ENCODE measurements around the gene PLA2G4E. TPM values are rescaled to one million over a fixed set of nuclear protein-coding genes. Genes with fewer than 3 reads are reported as not detected.

PLA2G4E gene
- polyA plus RNA-seq, 1 donor (not counting 4 experiments of a cell fraction or from before 2014, with no cell fraction given) = 3.5 TPM

- H3K9ac ChIP-seq (ENCODE audit: control insufficient read depth, extremely low read depth, insufficient read depth, low read length) = no peak overlapping the region
Observed at GRCh38 chr15:42060477-42060763, 39.6 kb upstream of the PLA2G4E start.

DNA sequence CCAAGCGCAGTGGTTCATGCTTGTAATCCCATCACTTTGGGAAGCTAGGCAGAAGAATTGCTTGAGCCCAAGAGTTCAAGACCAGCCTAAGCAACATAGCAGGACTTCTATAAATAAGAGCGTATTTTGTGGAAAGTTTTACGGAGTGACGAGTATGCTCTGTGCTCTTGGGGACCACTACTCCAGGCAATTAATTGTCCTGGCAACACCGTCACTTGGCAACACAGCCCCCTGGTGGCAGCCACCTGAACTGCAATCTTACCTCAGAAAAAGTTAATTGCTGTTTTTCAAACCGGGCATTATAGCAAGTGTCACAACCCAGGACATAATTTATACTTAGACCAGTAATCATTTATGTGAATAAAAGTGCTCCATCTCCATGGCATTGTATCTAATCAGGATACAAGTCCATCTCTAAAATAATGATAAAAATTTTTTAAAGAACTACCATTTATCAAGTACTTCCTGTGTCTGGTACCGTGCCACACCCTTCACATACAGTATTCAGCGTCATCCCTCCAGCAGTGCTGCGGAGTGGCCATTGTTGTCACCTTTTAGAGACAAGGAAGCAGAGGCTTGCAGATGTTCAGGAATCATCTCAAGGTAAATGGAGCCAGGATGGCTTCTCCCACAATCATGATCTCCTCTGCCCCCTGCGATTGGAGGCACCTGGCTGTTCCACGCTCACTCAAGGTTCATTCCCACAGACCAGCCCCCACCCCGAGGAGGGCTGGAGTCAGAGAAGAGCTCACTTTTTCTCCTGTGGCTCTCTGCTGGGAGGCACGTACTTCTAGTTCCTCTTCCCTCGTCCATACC lies 39.0 kb upstream of the PLA2G4E start:
- Histone ChIP-seq H3K27ac (ENCODE audit: control insufficient read depth, insufficient read depth, low read length) (no peak overlapping the region), H3K9me1 (ENCODE audit: control insufficient read depth, extremely low read depth, insufficient read depth, low read length) (no peaks in the 10 kb centered on the region), H4K20me1 (ENCODE audit: control insufficient read depth, extremely low read depth, insufficient read depth, low read length) (no peaks in the 10 kb centered on the region), H2AFZ (ENCODE audit: control insufficient read depth, low read length) (no peak overlapping the region), H3K4me1 (ENCODE audit: control insufficient read depth, extremely low read depth, insufficient read depth, low read length) (peaks cover 10% of the 10 kb centered on the region), H3K36me3 (ENCODE audit: control insufficient read depth in 2 of 2, extremely low read depth in 1 of 2, insufficient read depth in 2 of 2, low read length in 2 of 2) (no peaks in the 10 kb centered on the region), H3K79me2 (ENCODE audit: control insufficient read depth, insufficient read depth, low read length) (no peaks in the 10 kb centered on the region), H3K4me2 (ENCODE audit: control insufficient read depth, extremely low read depth, insufficient read depth, low read depth, low read length) (no peak overlapping the region), H3K9ac (ENCODE audit: control insufficient read depth, extremely low read depth, insufficient read depth, low read length) (no peak overlapping the region), H3K4me3 (ENCODE audit: control insufficient read depth in 2 of 3, extremely low read depth in 1 of 3, insufficient read depth in 2 of 3, low read depth in 1 of 3, low read length in 3 of 3) (no peak overlapping the region), H3K9me3 (ENCODE audit: control insufficient read depth, low read depth, low read length) (no peaks in the 10 kb centered on the region), H3K27me3 (ENCODE audit: control insufficient read depth, extremely low read depth, insufficient read depth, low read length) (no peaks in the 10 kb centered on the region)
- DNase-seq (ENCODE audit: low read depth, low spot score) = no peak
- TF ChIP-seq EZH2 (IDR thresholded peaks at IDR 0.05; ENCODE audit: low read length) (no peak), CTCF (optimal IDR thresholded peaks at IDR 0.05 in 1 of 3, IDR thresholded peaks at IDR 0.05 in 1 of 3, conservative IDR thresholded peaks at IDR 0.05 in 1 of 3; ENCODE audit: extremely low read depth in 1 of 3, insufficient read depth in 2 of 3, low read length in 3 of 3) (peak; percentile 90 to 96 (median 92))
- dilution Hi-C loops (cut with MboI; ENCODE audit: extremely low pct_ligation_motif_present, low sequenced_read_pairs) = no loop called here
- peak; percentile 90 for FAIRE-seq

More at GRCh38 chr15:42060477-42060763, 39.6 kb upstream of the PLA2G4E start:
- TF ChIP-seq EZH2 (IDR thresholded peaks at IDR 0.05; ENCODE audit: low read length) (no peak), CTCF (optimal IDR thresholded peaks at IDR 0.05 in 1 of 3, IDR thresholded peaks at IDR 0.05 in 1 of 3, conservative IDR thresholded peaks at IDR 0.05 in 1 of 3; ENCODE audit: extremely low read depth in 1 of 3, insufficient read depth in 2 of 3, low read length in 3 of 3) (no peak)
- Histone ChIP-seq H3K36me3 (ENCODE audit: control insufficient read depth in 2 of 2, extremely low read depth in 1 of 2, insufficient read depth in 2 of 2, low read length in 2 of 2) (no peaks in the 10 kb centered on the region), H3K27ac (ENCODE audit: control insufficient read depth, insufficient read depth, low read length) (no peak overlapping the region), H3K79me2 (ENCODE audit: control insufficient read depth, insufficient read depth, low read length) (no peaks in the 10 kb centered on the region), H3K4me1 (ENCODE audit: control insufficient read depth, extremely low read depth, insufficient read depth, low read length) (peaks cover 10% of the 10 kb centered on the region), H3K4me2 (ENCODE audit: control insufficient read depth, extremely low read depth, insufficient read depth, low read depth, low read length) (no peak overlapping the region), H3K27me3 (ENCODE audit: control insufficient read depth, extremely low read depth, insufficient read depth, low read length) (no peaks in the 10 kb centered on the region), H3K4me3 (ENCODE audit: control insufficient read depth in 2 of 3, extremely low read depth in 1 of 3, insufficient read depth in 2 of 3, low read depth in 1 of 3, low read length in 3 of 3) (no peak overlapping the region), H3K9me3 (ENCODE audit: control insufficient read depth, low read depth, low read length) (no peaks in the 10 kb centered on the region), H2AFZ (ENCODE audit: control insufficient read depth, low read length) (no peak overlapping the region), H4K20me1 (ENCODE audit: control insufficient read depth, extremely low read depth, insufficient read depth, low read length) (no peaks in the 10 kb centered on the region), H3K9me1 (ENCODE audit: control insufficient read depth, extremely low read depth, insufficient read depth, low read length) (no peaks in the 10 kb centered on the region)
- dilution Hi-C loops (cut with MboI; ENCODE audit: extremely low pct_ligation_motif_present, low sequenced_read_pairs) = no loop called here
- no peak for DNase-seq (ENCODE audit: low read depth, low spot score)
- no peak for FAIRE-seq

Measured in keratinocyte (primary cell).